Omental fat pad (tissue), 4 donors: ENCODE measurements around the gene VMP1. TPM values are rescaled to one million over a fixed set of nuclear protein-coding genes. Genes with fewer than 3 reads are reported as not detected.

ENCODE experiments used
- ATAC-seq: fragments of 150-250 bp; one replicate; pipeline ENCODE4 v1.9.1; 2016; ENCODE audit warnings: mild to moderate bottlenecking, moderate library complexity; ENCODE audit not compliant: low FRiP score
- DNase-seq: peaks from one replicate; pipeline ENCODE4 v3.0.0-alpha.2; 2019; ENCODE audit warnings: low spot score
- CTCF ChIP-seq, 3 donors: fragments of 450-650 bp; IDR thresholded peaks; one replicate each; pipeline ENCODE4 v1.5.1; 2016 to 2017; ENCODE audit warnings: antibody characterized with exemption in 3 of 3, mild to moderate bottlenecking in 3 of 3, moderate library complexity in 2 of 3
- total RNA-seq, 4 donors: library from RNA; depleted of rRNA; stranded (reverse); fragments of >200 nt; gene quantifications; one replicate each; pipeline ENCODE4 v1.1.0, GENCODE V29; 2016

The VMP1 gene
- total RNA-seq, 4 donors from 2014 or later, result 169 to 476 (median 278) TPM

GRCh38 chr17:59699786-59700185 is 7.7 kb upstream of the VMP1 start:
- no peak for ATAC-seq
- TF ChIP-seq CTCF (IDR thresholded peaks at IDR 0.05), result no peak
- no peak for DNase-seq

- ATAC-seq (no peak), DNase-seq (no peak)
- no peak for TF ChIP-seq CTCF (IDR thresholded peaks at IDR 0.05)
Measured at GRCh38 chr17:59702304-59702703, 5.2 kb upstream of the VMP1 start.

GRCh38 chr17:59707971-59708430 is 547 bp downstream of the VMP1 start:
- peak; percentile 14 for ATAC-seq

GRCh38 chr17:59711936-59712335 is 4.5 kb downstream of the VMP1 start:
- no peak for DNase-seq
- no peak for ATAC-seq
- TF ChIP-seq CTCF (IDR thresholded peaks at IDR 0.05), result no peak

More at GRCh38 chr17:59707971-59708430, 547 bp downstream of the VMP1 start:
- no peak for TF ChIP-seq CTCF (IDR thresholded peaks at IDR 0.05)
- no peak for DNase-seq

- ATAC-seq (no peak), DNase-seq (no peak)
- no peak for TF ChIP-seq CTCF (IDR thresholded peaks at IDR 0.05)
Measured at GRCh38 chr17:59712862-59713261, 5.4 kb downstream of the VMP1 start.

- no peak for TF ChIP-seq CTCF (IDR thresholded peaks at IDR 0.05)
- ATAC-seq (no peak), DNase-seq (no peak)
Measured at GRCh38 chr17:59714255-59714654, 6.8 kb downstream of the VMP1 start.

GRCh38 chr17:59716427-59716826 is 9.0 kb downstream of the VMP1 start:
- no peak for TF ChIP-seq CTCF (IDR thresholded peaks at IDR 0.05)
- DNase-seq (no peak), ATAC-seq (no peak)
